HG03039 (cell line): ENCODE data around the gene MYO3B.
"Not testable (repeated sequence)": the region's sequence is repeated elsewhere in the genome, so short reads cannot be mapped to it uniquely, and the experiment has no call there.

ENCODE experiments used
- ATAC-seq: cut with Tn5 transposase; IDR thresholded peaks from one replicate; pipeline ENCODE4 v1.9.1; 2021; ENCODE audit warnings: mild to moderate bottlenecking, moderate library complexity; ENCODE audit not compliant: unreplicated experiment

Gene MYO3B

GRCh38 chr2:170660409-170660808 is 482.5 kb downstream of the MYO3B start:
- no peak for ATAC-seq

GRCh38 chr2:170665743-170666142 is 487.8 kb downstream of the MYO3B start:
- ATAC-seq: no peak

GRCh38 chr2:170669909-170670308 is 492.0 kb downstream of the MYO3B start:
- no peak for ATAC-seq

GRCh38 chr2:170670651-170671050 is 492.7 kb downstream of the MYO3B start:
- no peak for ATAC-seq

GRCh38 chr2:170671079-170671478 is 493.1 kb downstream of the MYO3B start:
- no peak for ATAC-seq

GRCh38 chr2:170674282-170674681 is 496.3 kb downstream of the MYO3B start:
- ATAC-seq: not testable (repeated sequence)

GRCh38 chr2:170675701-170676100 is 497.8 kb downstream of the MYO3B start:
- ATAC-seq: no peak

GRCh38 chr2:170679607-170680079 is 501.7 kb downstream of the MYO3B start:
- ATAC-seq: no peak

- ATAC-seq: peak; percentile 74
These were observed 502.4 kb downstream of the MYO3B start for GRCh38 chr2:170680172-170680941.

- no peak for ATAC-seq
These were observed 503.4 kb downstream of the MYO3B start for GRCh38 chr2:170681311-170681710.

- ATAC-seq: no peak
These were observed 507.6 kb downstream of the MYO3B start for GRCh38 chr2:170685591-170685990.

- no peak for ATAC-seq
These were observed 511.5 kb downstream of the MYO3B start for GRCh38 chr2:170689481-170689880.

- ATAC-seq: no peak
These were observed 512.7 kb downstream of the MYO3B start for GRCh38 chr2:170690640-170691039.

GRCh38 chr2:170694316-170694715 is 516.4 kb downstream of the MYO3B start:
- ATAC-seq: no peak

GRCh38 chr2:170695521-170696410 is 517.8 kb downstream of the MYO3B start:
- ATAC-seq: no peak

GRCh38 chr2:170696948-170697347 is 519.0 kb downstream of the MYO3B start:
- ATAC-seq: no peak

GRCh38 chr2:170701011-170701410 is 523.1 kb downstream of the MYO3B start:
- ATAC-seq: no peak

GRCh38 chr2:170703776-170704476 is 526.0 kb downstream of the MYO3B start:
- ATAC-seq: no peak
